ENCODE data around the gene SLC8A1. TPM values are rescaled to one million over a fixed set of nuclear protein-coding genes. Genes with fewer than 3 reads are reported as not detected.

Gene SLC8A1
- total RNA-seq = 77.2 and 82.9 TPM in 2 replicates

DNA sequence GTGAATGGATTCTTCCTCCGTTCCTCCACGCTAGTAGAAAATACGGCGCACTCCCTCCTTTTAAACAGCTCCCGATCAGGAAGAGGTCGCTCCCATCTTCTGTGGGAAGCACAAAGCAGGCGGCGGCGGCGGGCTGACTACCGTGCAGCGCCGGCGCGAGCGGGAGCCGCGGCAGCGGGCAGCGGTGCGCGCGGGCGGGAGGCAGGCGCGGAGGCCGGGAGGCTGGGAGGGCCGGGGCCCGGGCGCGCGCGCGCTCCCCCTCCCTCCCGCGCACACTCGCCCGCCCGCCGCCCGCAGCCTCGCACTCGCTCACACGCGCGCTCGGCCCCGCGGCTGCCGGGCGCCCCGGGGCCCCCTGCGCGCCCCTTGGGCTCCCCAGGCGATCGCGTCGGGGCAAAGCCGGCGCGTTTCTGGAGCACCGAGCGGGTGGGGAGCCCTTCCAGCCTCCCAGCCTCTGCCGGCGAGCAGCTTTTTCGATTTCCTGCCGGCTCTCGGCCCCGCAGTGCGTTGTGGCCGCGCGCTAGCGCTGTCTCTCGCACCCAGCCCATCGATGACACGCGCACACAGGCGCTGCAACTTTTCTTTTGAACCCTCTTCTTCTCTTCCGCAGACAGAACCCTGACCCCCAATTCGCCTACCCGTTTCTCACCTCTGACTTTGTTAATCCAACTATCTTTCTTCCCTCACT is at the start of gene SLC8A1:
Gene SLC8A1 (minus strand): TSS at position 173 of the 688 bp plus-strand sequence.
- peak within 1 kb of the TSS; percentile 74 for H3K27ac ChIP-seq (ENCODE audit: low read depth, low read length)
- DNase-seq (ENCODE audit: insufficient read length, low spot score, missing footprints) = peak; percentile 93

DNA sequence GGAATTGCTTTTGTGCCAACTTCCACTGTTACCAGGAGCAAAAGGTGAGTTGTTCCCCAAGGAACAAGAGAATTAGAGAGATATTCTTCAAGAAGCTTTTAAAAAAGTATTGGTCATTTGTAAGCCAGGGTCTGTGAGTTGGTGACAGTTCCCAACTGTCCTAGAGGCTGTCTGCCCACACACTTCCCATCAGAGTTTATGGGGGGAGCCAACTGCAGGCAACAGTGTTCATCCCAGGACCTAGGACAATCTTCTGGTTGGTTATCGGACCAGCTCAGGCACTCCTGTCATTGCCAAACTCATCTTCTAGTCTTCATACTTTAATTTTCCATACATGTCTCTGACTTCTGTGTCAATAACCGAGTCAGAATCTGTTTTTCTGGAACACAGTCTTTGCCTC is 47.5 kb upstream of the SLC8A1 start:
- Histone ChIP-seq H3K36me3 (ENCODE audit: insufficient read depth, low read length) (no peaks in the 10 kb centered on the region), H3K9me3 (ENCODE audit: low read depth, low read length) (no peaks in the 10 kb centered on the region), H3K4me2 (ENCODE audit: insufficient read depth, low read length) (no peak overlapping the region), H3K4me1 (ENCODE audit: insufficient read depth, low read length) (peaks cover 14% of the 10 kb centered on the region), H3K27ac (ENCODE audit: low read depth, low read length) (no peak overlapping the region), H4K20me1 (ENCODE audit: insufficient read depth, low read length) (no peaks in the 10 kb centered on the region), H3K27me3 (ENCODE audit: insufficient read depth, low read length) (no peaks in the 10 kb centered on the region), H2AFZ (ENCODE audit: low read length) (no peak overlapping the region), H3K79me2 (ENCODE audit: insufficient read depth, low read length) (no peaks in the 10 kb centered on the region), H3K4me3 (ENCODE audit: insufficient read depth, low read length) (no peak overlapping the region)
- no peak for DNase-seq (ENCODE audit: insufficient read length, low spot score, missing footprints)
- TF ChIP-seq, protein P1, sequence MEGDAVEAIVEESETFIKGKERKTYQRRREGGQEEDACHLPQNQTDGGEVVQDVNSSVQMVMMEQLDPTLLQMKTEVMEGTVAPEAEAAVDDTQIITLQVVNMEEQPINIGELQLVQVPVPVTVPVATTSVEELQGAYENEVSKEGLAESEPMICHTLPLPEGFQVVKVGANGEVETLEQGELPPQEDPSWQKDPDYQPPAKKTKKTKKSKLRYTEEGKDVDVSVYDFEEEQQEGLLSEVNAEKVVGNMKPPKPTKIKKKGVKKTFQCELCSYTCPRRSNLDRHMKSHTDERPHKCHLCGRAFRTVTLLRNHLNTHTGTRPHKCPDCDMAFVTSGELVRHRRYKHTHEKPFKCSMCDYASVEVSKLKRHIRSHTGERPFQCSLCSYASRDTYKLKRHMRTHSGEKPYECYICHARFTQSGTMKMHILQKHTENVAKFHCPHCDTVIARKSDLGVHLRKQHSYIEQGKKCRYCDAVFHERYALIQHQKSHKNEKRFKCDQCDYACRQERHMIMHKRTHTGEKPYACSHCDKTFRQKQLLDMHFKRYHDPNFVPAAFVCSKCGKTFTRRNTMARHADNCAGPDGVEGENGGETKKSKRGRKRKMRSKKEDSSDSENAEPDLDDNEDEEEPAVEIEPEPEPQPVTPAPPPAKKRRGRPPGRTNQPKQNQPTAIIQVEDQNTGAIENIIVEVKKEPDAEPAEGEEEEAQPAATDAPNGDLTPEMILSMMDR (IDR thresholded peaks at IDR 0.05; ENCODE audit: extremely low read depth, low read depth, low read length) = no peak

More for the DNA sequence above, at the start of gene SLC8A1:
- no peaks in the 10 kb centered on the region for H4K20me1 ChIP-seq (ENCODE audit: insufficient read depth, low read length)
- H3K4me1 ChIP-seq (ENCODE audit: insufficient read depth, low read length) = peaks cover 17% of the 10 kb centered on the region
- no peaks in the 10 kb centered on the region for H3K27me3 ChIP-seq (ENCODE audit: insufficient read depth, low read length)
- H3K4me3 ChIP-seq (ENCODE audit: insufficient read depth, low read length) = peak within 1 kb of the TSS; percentile 85
- no peaks in the 10 kb centered on the region for H3K9me3 ChIP-seq (ENCODE audit: low read depth, low read length)
- peak within 1 kb of the TSS; percentile 93 for H3K4me2 ChIP-seq (ENCODE audit: insufficient read depth, low read length)
- H3K79me2 ChIP-seq (ENCODE audit: insufficient read depth, low read length) = peaks cover 36% of the 10 kb centered on the region
- TF ChIP-seq, protein P1 (IDR thresholded peaks at IDR 0.05; ENCODE audit: extremely low read depth, low read depth, low read length) = no peak
- H2AFZ ChIP-seq (ENCODE audit: low read length) = peak within 1 kb of the TSS; percentile 89
- H3K36me3 ChIP-seq (ENCODE audit: insufficient read depth, low read length) = no peaks in the 10 kb centered on the region

DNA sequence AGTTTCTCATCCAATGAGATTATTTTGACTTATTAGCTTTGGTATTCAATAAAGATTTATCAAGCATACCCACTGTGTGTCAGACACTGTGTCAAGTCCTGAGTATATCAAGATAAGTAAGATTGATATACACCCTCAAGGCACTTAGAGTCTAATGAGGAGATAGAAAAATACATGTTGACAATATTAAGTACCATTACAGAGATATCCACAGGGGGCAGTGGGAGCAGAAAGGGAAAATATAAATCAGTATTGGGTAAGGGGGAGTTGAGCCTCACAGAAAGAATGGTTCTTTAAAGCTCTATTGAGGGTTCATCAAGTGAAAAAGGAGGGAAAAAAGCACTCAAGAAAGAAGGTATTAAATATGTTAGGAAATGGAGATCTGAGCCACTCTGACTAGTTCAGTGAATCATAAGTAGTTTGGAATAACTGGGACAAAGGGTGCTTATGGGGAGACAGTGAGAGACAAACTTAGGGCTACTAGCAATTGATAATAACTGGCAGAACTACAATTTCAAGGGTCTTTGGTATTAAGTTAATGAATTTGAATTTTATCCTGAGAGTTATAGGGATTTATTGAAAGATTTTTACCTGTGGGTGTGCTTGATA is 45.5 kb upstream of the SLC8A1 start:
- Histone ChIP-seq H3K4me3 (ENCODE audit: insufficient read depth, low read length) (no peak overlapping the region), H3K79me2 (ENCODE audit: insufficient read depth, low read length) (no peaks in the 10 kb centered on the region), H2AFZ (ENCODE audit: low read length) (peak overlapping the region; percentile 61), H3K4me1 (ENCODE audit: insufficient read depth, low read length) (peaks cover 14% of the 10 kb centered on the region), H3K27ac (ENCODE audit: low read depth, low read length) (no peak overlapping the region), H4K20me1 (ENCODE audit: insufficient read depth, low read length) (no peaks in the 10 kb centered on the region), H3K27me3 (ENCODE audit: insufficient read depth, low read length) (no peaks in the 10 kb centered on the region), H3K4me2 (ENCODE audit: insufficient read depth, low read length) (no peak overlapping the region), H3K36me3 (ENCODE audit: insufficient read depth, low read length) (no peaks in the 10 kb centered on the region), H3K9me3 (ENCODE audit: low read depth, low read length) (no peaks in the 10 kb centered on the region)
- DNase-seq (ENCODE audit: insufficient read length, low spot score, missing footprints) = no peak
- TF ChIP-seq, protein P1 (IDR thresholded peaks at IDR 0.05; ENCODE audit: extremely low read depth, low read depth, low read length) = no peak

DNA sequence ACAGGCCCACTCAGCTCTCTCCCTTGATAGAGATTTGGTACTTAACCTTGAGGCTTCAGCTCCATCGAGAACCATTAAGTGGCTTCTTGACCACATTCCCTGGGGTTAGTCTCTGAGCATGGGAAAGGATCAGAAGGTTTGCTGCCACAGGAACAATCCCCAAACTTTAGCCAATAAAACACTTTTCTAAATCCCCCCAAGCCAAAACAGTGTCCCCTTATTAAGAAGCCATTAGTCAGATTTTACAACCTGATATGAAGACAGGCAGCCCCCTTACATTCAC is 37.7 kb upstream of the SLC8A1 start:
- TF ChIP-seq, protein P1 (IDR thresholded peaks at IDR 0.05; ENCODE audit: extremely low read depth, low read depth, low read length) = no peak
- no peaks in the 10 kb centered on the region for H3K79me2 ChIP-seq (ENCODE audit: insufficient read depth, low read length)
- peak overlapping the region; percentile 63 for H3K4me3 ChIP-seq (ENCODE audit: insufficient read depth, low read length)
- DNase-seq (ENCODE audit: insufficient read length, low spot score, missing footprints) = no peak
- peak overlapping the region; percentile 53 for H3K27ac ChIP-seq (ENCODE audit: low read depth, low read length)
- peak overlapping the region; percentile 95 for H2AFZ ChIP-seq (ENCODE audit: low read length)
- H4K20me1 ChIP-seq (ENCODE audit: insufficient read depth, low read length) = no peaks in the 10 kb centered on the region
- no peaks in the 10 kb centered on the region for H3K9me3 ChIP-seq (ENCODE audit: low read depth, low read length)
- H3K27me3 ChIP-seq (ENCODE audit: insufficient read depth, low read length) = no peaks in the 10 kb centered on the region
- H3K36me3 ChIP-seq (ENCODE audit: insufficient read depth, low read length) = no peaks in the 10 kb centered on the region
- H3K4me2 ChIP-seq (ENCODE audit: insufficient read depth, low read length) = peak overlapping the region; percentile 85
- H3K4me1 ChIP-seq (ENCODE audit: insufficient read depth, low read length) = peaks cover 17% of the 10 kb centered on the region

Measured in osteoblast (primary cell).